Glomerular visceral epithelial cell (primary cell): ENCODE measurements around the gene TCL1B.
A peak's percentile ranks its signal among the peaks of the same experiment; 100 is the strongest.
"Not testable (repeated sequence)": the region's sequence is repeated elsewhere in the genome, so short reads cannot be mapped to it uniquely, and the experiment has no call there.

Experiments used
- DNase-seq: peaks from one replicate; pipeline ENCODE4 v3.0.0-alpha.2; 2016; ENCODE audit errors: extremely low spot score

Gene TCL1B

DNA sequence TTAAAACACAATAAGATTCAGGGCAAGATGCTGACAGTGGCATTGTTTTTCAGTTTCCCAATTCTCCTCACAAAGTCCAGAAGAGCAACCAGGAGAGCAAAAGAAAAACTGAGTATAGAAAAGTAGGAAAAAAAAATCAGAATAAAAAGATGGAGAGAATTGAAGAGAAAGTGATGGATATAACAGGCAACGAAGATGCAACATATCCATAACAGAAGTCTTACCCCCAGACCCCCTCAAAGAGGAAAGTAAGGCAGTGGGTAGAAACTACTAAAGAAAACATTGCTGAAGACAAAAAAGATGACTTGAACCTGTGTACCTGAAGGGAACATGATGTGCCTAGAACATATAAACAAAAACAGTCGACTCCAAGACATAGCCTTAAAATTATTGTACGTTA lies 17.1 kb downstream of the TCL1B start:
- DNase-seq: no peak

- no peak for DNase-seq
These were observed 17.6 kb downstream of the TCL1B start for GRCh38 chr14:95703805-95704204.

DNA sequence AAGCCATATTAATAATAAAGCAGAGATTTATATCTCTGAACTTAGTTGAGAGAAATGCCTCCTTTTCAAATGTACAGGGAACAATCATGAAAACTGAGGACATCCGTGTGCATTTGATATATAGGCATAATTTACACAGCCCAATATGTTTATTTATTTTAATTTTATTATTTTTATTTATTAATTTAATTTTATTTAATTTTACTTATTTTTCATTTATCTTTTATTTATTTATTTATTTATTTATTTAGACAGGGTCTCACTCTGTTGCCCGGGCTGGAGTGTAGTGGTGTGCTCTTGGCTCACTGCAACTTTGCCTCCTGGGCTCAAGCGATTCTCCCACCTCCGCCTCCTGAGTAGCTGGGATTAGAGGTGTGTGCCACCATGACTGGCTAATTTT lies 19.3 kb downstream of the TCL1B start:
- DNase-seq: no peak

DNA sequence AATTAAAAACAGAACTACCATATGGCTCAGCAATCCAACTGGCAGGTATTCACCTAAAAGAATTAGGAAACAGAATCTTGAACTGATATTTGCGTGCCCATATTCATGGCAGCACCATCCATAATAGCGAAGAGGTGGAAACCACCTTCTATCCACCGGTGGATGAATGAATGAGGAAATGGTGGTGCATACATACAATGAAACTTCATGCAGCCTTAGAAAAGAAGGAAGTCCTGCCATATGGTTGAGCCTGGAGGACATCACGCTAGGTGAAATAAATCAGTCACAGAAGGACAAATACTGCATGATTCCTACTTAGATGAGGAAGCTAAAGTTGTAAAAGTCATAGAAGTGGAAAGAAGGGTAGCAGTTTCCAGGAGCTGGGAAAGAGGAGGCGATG lies 21.1 kb downstream of the TCL1B start:
- no peak for DNase-seq

- no peak for DNase-seq
These were observed 23.9 kb downstream of the TCL1B start for GRCh38 chr14:95710106-95710505.

DNA sequence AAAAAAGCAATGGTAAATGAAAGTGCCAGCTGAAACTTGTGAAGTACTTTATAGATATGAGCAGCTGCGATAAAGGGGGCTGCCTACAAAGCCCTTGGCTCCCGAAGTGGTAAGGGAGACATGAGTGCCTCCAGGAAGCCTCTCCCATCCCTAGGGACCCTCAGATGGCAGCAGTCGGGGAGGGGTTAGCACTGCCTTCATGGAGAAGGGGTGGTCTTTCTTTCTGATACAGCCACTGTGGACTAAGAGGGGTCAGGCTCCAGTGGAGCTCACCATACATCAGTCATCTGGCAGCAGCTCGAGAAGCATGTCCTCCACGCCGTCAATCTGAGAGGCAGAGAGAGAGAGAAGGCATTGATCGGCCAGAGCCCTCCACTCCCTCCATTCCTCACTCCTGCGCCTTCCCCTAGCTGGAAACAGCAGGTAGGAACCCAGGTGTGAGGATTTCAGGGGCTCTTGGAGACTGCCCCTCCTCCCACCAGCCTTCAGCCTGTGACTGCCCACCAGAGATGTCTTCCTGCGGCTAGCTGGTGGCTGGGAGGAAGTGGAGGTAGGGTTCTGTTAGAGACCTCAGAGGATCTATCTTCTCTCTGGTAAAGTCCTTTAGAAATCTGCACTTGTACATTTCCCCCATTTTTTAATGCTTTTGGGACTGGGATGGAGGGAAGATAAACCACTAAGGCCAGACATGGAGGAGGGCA lies 25.4 kb downstream of the TCL1B start:
- no peak for DNase-seq

GRCh38 chr14:95712398-95712797 lies 26.2 kb downstream of the TCL1B start:
- no peak for DNase-seq

DNA sequence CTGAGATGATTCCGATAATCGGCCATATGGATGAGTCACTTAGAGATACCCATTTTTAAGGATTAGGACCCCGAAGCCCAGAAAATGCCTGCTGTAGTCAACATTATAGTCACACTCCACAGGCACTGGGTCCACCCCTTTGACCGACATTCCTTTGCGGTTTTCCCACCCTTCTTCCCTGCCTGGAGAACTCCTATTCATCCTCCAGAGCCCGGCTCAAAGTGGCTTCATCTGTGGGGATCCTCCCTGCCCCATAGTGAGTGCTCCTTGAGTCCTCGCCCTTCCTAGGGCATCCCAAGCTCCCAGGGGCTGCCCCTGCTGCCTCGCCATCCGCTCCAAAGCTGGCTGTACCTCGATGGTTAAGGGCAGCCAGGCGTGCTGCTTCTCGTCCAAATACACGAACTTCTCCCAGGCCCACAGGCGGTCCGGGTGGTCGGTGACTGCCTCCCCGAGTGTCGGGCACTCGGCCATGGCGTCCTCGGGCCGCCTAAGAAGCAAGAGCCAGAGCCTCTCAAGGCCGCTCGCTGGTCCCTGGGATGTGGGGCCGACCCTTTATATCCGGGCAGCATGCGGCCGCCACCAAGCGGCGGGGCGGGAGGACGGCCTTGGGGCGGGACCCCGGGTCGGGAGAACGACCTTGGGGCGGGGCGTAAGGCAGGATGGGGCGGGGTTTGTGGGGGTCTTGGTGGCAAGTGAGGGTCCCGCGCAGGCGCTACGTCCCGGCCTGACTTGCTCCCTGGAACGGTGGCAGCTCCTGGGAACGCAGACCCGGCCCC lies 27.6 kb downstream of the TCL1B start, which contains the start of gene TCL1A:
TSS of gene TCL1A (minus strand) at position 530 of the 776 bp plus-strand sequence. CDS start at position 471, 59 bp downstream.
- DNase-seq: no peak

DNA sequence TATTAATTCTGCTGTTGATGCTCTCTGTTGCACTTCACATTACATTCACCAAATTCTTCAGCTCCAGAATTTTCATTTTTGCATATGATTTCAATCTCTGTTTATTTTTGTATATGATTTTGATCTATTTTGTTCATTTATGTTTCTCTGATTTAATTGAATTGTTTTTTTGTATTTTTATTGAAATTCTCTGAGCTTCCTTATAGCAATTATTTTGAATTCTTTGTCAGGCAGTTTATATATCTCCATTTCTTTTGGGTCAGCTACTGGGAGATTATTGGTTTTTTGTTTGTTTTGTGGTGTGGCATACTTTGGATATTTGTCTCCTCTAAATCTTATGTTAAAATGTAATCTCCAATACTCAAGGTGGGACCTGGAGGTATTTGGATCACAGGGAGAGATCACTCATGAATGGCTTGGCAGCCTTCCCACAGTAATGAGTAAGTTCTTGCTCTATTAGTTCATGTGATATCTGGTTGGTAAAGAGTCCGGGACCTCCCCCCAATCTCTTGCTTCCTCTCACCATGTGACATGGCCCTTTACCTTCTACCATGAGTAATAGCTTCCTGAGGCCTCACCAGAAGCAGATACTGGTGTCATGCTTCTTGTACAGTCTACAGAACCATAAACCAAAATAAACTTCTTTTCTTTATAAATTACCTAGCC lies 36.4 kb downstream of the TCL1B start:
- peak; percentile 3 for DNase-seq

DNA sequence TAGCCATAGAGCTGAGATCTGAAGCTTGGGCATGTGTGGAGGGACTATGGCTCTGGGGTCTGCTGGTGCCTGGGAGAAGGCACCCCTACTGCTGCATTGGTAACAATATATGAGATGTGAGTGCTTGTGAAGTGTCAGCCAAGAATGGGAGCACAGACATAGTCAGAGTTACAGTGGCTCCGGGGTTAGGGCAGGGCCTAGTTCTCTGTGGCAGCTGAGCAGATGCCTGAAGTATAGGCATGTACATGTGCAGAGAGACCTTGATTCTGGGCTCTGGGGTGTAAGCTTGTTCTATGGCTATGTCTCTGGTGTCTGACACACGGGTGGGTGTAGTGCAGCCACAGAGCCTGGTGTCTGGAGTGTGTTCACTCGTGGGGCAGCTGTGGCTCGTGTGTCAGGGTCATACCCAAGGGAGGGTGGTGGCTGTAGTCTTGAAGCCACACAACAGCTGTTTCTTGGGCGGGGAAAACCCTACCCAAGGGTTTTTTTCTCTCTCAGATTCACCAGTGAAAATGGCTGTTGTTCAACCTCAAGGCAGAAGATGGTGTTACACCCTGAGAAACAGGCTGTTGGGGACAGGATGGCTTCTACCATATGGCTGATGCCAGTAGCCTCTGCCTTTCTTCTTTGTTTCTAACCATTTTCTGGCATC lies 39.6 kb downstream of the TCL1B start:
- no peak for DNase-seq

GRCh38 chr14:95727056-95727700 lies 41.0 kb downstream of the TCL1B start:
- DNase-seq: no peak

DNA sequence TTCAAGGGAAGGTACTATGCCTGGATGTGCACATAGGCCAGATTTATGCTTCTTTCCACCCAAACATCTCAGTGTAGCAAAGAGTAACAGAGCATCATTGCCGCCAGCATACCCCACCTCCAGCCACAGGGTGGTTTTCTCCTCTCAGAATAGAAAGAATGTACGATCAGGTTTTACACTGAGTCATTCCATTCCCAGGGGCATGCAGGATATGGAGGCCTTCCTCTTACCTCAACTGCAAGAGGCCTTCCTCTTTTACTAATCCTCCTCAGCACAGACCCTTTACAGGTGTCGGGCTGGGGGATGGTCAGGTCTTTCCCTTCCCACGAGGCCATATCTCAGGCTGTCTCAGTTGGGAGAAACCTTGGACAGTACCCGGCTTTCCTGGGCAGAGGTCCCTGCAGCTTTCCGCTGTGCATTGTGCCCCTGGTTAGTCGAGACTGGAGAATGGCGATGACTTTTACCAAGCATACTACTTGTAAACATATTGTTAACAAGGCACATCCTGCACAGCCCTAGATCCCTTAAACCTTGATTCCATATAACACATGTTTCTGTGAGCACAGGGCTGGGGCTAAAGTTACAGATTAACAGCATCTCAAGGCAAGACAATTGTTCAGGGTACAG lies 43.3 kb downstream of the TCL1B start:
- DNase-seq: not testable (repeated sequence)

DNA sequence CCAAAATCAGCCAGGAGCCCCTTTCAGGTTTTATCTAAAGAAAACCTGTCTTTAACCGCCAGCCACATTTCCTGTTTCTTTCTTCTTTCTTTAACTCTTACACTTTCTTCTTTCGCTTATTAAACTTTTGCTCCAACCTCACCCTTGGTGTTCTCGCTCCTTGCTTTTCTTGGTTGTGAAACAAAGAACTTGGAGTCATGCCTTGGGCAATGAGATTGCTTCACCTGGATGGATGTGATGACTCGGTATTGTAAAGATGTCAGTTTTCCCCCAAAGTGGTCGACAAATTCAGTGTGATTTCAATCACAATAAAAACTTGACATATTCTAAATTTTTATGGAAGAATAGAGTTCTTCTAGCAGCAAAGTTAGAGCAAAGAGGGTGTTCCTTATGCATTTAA lies 43.9 kb downstream of the TCL1B start:
- no peak for DNase-seq

GRCh38 chr14:95733212-95733611 lies 47.0 kb downstream of the TCL1B start:
- no peak for DNase-seq

- DNase-seq: no peak
These were observed 53.1 kb downstream of the TCL1B start for GRCh38 chr14:95739356-95739755.

DNA sequence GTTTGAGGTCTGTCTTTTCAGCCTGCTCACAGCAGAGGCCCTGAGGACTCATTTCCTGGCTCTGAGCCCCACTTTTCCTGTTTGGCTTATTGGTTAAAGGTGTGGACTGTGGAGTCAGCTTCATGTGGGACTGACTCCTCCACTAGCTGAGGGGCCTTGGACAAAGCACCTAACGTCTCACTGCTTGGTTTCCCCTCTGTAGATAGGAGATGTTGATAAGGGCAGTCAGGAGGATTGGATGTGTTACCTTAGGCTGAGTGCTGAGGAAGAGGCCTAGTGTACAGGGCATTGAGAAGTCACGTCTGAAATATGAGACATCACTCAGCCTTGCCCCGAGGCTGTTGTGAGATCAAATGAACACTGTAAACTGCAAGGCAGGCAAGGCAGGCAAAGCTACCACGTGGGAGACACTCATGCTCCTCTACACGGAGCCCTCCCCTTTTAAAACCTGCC lies 54.8 kb downstream of the TCL1B start:
- no peak for DNase-seq

DNA sequence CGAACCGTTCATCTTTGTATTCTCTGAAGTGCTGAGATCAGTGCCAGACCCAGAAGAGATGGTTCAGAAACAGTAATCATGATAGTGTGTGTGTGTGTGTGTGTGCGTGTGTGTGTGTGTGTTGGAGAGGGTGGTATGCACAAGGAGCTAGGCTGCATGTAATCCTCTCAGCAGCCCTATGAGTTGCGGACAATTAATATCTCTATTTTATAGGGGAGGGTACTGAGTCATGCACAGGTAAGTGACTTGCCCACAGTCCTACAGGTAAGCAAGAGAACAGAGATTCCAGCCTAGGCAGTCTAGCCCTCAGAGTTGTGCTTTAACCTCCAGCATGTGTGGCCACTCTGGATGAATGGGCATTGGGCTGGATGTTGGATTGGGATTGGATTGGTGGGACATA lies 55.6 kb downstream of the TCL1B start:
- DNase-seq: no peak
